GM19328 (cell line): Measurements from ENCODE around the gene PFDN1.

ENCODE experiments used
- ATAC-seq: cut with Tn5 transposase; IDR thresholded peaks from one replicate; pipeline ENCODE4 v1.9.1; 2021; ENCODE audit warnings: mild to moderate bottlenecking, moderate library complexity; ENCODE audit not compliant: unreplicated experiment

The PFDN1 gene

DNA sequence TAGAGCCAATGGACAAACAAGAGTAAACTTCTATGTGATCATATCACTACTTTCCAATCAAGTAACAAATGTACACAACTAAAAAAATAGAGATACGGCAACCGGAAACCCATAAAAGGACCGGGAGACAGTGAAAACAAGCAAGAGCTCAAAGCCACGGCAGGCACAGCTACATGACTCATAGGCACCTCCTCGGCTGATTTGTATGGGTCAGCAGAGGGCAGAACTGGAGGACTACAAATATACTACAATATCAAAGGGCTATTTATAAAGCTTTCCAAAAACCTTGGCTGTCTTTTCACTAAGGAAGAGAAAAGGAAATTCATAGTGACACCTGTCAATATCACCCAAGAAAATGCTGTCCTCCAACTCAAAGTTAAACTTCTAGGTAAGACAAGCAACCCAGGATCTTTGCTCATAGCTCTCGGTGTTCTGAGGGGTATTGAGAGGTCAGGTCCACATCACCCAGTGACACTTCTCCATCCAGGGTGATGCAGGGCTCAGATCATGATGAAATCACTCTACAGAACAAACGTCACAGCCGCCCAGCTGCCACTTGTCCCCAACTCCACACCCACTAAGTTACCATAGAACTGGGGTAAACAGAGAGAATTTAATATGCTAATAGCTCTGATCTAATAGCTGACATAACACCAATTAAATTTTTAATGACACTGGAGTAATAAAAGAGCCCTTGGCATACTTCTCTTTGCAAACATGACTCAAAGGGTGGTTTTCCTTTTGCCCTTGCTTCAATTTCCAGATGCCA lies 41.3 kb downstream of the PFDN1 start:
- no peak for ATAC-seq

DNA sequence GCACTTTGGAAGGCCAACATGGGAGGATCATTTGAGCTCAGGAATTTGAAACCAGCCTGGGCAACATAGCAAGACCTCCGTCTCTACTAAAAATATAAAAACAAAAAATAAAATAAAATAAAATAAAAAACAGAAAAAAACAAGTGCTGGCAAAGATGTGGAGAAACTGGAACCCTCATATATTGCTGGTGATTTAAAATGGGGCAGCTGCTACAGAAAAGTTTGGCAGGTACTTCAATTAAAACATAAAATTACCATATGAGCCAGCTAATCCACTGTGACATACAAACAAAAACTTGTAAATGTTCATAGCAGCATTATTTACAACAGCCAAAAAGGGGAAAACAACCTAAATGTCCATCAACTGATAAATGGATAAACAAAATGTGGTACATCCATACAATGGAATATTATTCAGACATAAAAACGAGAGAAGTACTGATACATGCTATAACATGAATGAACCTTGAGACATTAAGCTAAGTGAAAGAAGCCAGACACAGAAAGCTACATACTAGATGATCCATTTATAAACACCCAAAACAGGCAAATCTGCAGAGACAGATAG lies 42.7 kb downstream of the PFDN1 start:
- ATAC-seq = no peak

DNA sequence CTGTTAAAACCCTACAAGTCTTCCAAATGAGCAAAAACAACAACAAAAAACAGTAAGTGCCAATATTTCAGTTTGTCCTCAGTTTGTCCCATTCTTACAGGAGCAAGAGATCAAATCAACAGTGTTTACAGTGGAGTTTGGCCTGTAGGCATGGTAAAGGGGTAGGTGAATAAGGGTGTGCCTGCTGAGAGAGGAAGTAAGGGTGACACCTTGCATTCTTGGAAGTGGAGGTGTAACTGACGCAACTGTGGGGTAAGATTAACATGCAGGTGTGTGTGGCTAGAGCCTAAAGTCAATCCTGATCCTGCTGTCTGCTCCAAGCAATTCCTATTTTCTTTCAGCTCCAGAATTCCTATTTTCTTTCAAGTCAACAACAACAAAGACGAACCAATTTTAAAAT lies 43.4 kb downstream of the PFDN1 start:
- ATAC-seq = no peak

DNA sequence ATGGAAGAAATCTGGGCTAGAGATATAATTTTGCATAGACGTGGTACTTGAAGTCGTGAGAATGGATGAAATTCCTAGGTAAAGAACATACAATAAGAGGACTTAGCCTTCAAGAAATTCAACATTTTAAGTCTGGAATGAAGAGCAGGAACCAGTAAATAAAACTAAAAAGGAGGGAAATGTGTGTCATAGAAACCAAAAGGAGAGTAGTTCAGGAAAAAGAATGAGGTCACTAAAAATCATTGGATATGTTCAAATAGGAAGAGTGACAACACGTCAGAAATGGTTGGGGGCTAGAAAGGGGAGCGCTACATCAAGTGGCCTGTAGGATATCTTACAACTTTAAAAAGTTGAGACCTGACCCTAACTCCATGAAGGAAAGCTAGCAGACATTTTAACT lies 44.0 kb downstream of the PFDN1 start:
- ATAC-seq = no peak

GRCh38 chr5:140258016-140258415 lies 44.9 kb downstream of the PFDN1 start:
- ATAC-seq = no peak

DNA sequence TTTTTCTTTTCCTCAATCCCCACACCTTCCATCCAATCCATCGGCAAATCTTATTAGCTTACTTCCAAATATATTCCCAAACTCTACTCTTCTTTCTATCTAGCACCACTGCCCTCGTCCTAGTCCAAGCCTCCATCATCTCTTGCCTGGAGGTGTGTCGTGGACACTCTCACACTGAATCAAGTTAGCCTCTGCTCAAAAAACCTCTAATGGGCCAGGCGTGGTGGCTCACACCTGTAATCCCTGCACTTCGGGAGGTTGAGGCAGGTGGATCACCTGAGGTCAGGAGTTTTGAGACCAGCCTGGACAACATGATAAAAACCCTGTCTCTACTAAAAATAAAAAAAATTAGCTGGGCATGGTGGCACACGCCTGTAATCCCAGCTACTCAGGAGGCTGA lies 46.2 kb downstream of the PFDN1 start:
- ATAC-seq = no peak

DNA sequence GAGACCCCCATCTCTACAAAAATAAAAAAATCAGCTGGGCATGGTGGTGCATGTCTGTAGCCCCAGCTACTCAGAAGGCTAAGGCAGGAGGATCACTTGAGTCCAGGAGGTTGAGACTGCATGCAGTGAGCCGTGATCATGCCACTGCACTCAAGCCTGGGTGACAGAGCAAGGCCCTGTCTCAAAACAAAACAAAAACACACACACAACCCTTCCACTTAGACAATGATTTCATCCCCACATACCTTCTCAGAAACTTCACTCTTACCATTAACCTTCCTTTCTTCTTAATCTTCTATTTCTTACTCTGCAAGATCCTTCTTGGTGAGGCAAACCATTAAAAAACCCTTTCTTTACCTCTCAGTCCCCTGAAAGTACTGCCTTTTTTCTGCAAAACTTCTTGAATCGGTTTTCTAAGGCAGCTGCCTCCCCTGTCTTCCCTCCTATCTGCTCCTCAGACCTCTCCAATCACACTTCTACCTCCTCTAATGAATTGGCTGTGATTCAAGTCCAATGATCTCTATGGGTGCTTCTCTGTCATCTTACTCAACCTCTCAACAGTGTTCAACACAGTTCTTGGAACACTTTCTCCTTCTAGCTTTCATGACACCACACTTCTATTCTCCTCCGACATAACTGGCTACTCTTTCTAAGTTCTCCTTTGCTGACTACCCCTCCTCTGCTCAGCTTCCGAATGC lies 47.3 kb downstream of the PFDN1 start:
- no peak for ATAC-seq

GRCh38 chr5:140253985-140254384 lies 48.9 kb downstream of the PFDN1 start:
- no peak for ATAC-seq

DNA sequence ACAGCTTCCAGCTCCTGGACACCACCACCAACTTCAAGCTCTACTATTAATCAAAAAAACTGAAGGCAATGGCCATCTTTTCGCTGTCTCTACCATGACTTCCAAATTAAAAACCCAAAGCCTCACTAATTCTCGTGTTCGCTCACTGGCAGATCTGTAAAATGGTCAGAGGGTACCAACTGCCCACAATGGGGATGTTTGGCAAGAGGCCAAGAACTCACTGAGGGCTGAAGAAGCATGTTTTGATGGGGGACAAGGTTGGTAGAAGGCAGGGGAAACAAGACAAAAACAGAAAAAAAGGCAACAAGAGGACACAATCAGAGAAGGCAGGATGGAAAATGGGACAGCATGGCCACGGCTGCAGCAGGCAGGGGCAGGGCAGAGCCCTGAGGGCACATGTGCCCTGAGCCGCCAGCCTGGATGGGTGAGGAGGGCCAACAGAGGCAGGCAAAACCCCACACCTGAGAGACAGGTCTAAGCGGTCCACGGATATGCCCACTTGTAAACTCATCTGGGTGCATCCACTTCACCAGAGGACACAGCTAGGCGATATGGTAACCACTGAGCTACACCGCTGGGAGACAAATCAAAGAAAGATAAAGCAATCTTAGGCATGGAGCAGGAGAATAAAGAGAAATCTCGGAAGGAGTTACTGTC lies 50.3 kb downstream of the PFDN1 start:
- ATAC-seq = no peak

- ATAC-seq = no peak
These were observed 51.4 kb downstream of the PFDN1 start for GRCh38 chr5:140251527-140251973.

- ATAC-seq = no peak
These were observed 52.5 kb downstream of the PFDN1 start for GRCh38 chr5:140250386-140250785.

- ATAC-seq = no peak
These were observed 53.4 kb downstream of the PFDN1 start for GRCh38 chr5:140249536-140249935.

DNA sequence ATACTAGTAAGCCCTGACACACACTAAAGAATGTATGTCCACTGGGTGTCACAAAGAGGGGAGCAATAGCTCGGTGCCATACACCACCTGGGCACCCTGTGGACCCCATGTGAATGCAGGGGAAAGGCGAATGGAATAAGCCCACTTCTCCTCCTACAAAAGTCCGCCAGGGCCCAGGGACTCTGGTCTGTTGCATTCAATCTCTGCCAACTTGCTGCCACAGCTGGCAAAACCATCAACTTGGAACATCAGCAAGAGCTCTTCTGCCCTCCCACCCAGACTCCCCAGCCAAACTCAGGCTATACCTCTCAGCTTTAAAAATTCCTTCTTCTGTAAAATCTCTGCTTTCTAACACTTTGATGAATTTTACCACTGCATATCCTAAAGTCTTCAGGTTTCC lies 54.5 kb downstream of the PFDN1 start:
- no peak for ATAC-seq

DNA sequence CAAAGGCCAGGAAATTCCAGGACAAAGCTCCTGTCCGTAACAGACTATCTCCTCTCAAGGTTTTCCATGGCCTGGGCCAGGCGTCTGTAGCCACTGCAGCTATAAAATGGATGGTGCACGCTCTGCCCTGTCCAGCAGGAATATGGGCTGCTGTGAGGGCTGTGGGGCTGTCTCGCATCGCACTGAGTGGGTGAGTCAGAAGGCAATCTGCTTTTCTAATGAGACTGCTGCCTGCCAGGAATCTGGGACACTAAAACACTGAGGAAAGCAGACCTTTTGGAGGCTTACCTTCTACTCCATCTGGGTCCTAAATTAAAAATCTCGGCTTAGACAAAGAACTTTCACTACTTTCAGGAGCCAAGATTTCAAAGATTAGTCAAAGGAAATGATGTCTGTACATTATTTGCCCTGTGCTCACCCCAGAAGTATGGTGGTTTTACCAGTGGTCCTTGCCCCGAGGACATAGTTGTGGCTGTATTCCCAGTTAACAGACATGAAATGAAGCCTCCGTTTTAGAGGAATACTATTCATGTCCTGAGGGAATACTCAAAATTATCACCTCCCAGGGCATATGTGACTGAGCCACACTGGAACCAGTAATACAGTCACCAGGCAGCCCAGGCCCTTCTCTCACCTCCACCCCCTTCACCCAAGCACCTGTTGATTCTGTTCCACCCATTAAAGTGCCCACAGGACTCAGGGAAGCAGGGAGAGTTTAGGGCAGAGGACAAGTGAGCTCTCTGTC lies 56.4 kb downstream of the PFDN1 start:
- ATAC-seq = no peak

GRCh38 chr5:140245926-140246325 lies 57.0 kb downstream of the PFDN1 start:
- ATAC-seq = no peak

GRCh38 chr5:140245341-140245740 lies 57.6 kb downstream of the PFDN1 start:
- ATAC-seq = no peak

DNA sequence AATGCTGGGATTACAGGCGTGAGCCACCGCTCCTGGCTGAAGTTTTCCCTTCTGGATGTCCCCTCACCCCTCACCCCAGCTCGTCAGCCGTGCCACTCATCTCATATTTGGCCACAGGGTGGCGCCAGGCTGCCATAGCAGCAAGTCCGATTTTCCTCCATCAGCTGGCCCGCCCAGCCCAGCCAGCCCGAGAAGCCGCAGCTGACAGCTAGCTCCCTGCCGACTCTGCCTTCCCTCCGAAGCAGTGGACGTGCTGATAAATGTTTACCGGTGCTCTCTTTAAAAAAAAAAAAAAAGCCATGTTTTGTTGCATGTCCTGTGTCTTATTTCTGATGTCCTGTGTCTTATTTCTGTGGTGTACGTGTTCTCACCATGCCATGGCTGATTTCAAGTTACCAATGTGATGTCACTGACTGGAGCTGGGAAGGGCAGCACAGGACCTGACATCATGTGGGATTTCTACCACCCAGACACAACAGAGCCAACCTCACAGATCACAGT lies 58.3 kb downstream of the PFDN1 start:
- no peak for ATAC-seq

DNA sequence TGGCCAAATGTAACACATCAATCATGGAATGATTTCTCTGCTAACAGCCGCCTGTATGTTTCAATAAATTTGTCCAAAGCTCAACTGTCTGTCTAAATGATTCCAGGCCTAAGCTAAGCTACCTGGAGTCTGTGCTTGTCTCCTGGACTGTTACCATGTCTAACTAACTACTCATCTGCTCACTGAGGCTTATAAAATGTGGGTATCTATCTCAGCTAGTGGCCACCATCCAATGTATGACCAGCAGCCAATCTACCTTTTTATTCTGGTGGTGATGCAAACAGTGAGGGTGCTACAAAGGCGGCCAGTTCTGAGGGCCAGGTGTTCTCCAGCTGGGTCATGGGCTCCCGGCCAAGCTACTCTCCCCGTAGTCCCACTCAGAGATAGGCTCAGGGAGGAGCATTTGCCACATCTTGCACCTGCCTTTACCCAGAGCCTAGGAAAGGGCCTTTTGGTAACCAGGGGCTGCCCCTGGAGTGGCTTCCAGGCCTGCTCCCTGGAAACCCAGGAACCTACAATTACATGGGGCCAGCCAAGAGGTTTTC lies 59.1 kb downstream of the PFDN1 start:
- no peak for ATAC-seq

DNA sequence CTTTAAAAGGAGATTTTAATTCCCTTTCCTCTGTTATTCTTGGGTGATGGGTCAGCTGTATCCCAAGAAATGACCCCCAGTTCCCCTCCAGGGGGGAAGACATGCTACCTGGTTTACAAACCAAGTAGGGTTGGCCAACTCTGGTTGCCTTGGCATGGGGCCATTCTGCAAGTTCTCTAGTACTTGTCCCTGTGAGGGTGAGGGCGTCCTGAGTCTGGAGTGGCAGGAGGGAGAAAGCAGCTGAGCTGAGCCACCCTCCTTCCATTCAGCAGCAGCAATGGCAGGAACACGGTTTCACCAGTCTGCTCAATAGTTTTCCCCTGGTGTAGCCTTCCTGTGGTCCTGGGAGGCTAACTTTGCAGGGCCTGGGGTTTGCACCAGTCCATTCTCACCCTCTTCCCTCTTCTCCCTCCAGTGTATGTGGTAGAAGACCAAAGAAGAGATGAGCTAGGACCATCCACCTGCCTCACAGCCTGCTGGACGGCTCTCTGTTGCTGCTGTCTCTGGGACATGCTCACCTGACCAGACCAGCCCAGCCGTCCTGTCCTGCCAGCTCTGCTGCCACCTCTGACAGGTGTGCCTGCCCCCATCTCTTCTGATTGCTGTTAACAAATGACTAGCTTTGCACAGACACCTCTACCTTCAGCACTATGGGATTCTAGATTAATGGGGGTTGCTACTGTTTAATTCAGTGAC lies 59.9 kb downstream of the PFDN1 start:
- ATAC-seq = no peak

- no peak for ATAC-seq
These were observed 60.8 kb downstream of the PFDN1 start for GRCh38 chr5:140242099-140242498.
